HEK293T (cell line): ENCODE measurements around the gene RXRB.

Experiments used
- HDGF ChIP-seq: fragments of 450-650 bp; IDR thresholded peaks from 2 replicates; pipeline ENCODE4 v1.6.1; 2017; ENCODE audit warnings: antibody characterized with exemption, borderline replicate concordance
- PKNOX1 ChIP-seq: fragments of 450-650 bp; IDR thresholded peaks from 2 replicates; pipeline ENCODE4 v1.6.1; 2016
- SP1 ChIP-seq: fragments of 450-650 bp; IDR thresholded peaks from 2 replicates; pipeline ENCODE4 v1.6.1; 2017

GRCh38 chr6:33170176-33171015 lies 30.1 kb downstream of the RXRB start:
- no peak for TF ChIP-seq HDGF
- no peak for TF ChIP-seq SP1
- no peak for TF ChIP-seq PKNOX1
